NCI-H1105 treated with DMSO at 0.1 percent for 48 hours (cell line): ENCODE data around the gene FLT1.

Source experiments
- DNase-seq: peaks from one replicate; lab custom pipeline; 2025; lab: John Stamatoyannopoulos, UW

Gene FLT1

DNA sequence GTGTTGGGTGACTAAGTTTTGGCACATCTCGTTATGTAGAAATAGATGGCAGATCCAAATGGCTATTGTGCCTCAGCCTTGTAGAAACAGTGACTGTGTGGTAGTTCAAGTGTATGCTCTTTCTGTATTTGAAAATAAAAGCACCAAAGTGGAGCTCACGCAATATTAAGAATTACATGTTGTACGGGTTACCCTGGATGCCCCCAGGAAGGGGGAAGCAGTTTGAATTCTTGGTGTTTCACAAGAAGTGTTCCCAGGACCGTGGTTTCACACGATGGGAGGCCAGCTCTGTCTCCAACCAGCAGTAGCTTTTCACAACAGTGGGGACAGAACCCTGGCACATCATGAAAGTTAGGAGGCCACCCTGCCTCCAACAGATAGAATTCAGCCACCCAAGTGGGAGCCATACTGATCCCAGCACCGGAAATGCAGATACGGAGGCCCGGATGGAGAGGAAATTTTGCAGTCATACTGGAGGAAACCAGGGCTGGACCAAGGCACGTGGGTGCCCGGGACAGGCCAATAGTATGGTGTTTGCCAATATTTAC, 8.9 kb downstream of the FLT1 start:
- no peak for DNase-seq

DNA sequence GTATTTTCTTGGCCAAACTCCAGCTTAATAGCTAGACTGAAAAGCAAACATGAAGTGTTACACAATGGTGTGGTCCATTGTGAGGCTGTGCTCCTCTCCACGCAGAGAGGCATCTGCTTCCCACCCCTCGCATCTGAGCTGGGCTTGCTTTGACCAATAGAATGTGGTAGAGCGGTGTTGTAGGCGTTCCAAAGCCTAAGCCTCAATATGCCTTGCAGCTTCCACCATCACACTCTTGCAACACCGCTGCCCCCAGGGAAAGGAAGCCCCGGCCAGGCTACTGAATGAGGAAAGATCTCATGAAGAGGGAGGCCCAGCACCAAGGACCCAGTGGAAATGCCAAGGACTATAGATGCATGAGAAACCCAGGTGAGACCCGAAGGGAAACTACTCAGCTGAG, 9.4 kb downstream of the FLT1 start:
- no peak for DNase-seq

DNA sequence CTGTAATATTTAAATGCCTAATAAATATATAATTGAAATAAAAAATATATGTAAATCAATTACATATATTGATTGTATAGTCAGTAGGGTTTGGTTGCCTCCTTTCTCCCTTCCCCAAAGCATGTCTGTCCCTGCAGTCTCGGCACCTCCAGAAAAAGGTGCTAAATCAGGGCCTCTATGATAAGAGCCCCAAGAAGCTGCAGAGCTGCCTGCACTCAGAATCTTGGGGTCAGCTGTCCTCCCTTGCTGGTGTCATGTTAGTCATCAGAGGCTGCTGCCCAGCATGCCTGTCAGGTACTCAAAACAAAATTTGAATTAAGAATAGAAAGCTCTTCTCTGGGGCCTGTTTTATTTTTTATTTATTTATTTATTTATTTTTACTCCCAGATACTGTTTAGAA, 9.8 kb downstream of the FLT1 start:
- DNase-seq: no peak

DNA sequence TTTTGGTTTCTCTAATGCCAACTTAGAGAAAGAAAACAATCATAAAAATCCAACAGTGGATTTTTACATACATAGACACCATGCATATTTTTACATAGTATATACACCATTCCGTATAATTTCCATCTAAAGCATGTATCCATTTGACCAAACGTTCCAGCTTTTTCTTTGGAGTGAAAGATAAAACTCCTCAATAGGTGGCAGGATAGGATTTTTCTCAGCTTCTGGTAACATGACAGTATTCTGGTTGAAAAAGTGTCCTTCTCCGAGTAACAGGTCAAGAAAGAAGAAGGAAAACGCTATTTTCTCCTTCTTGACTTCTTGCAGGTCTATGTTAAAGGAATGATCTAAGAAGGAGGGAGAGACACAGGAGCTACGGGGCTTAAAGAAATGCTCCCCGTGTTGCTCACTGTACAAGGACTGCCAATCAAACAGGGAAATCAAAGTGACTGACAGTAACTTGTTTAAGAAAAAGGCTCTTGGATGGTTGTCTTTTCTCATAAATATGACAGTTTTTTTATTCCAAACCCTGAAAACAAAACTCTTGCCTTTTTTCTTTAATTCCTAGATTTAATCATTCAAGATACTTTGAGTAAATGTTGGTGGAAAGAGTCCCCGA, 11.5 kb downstream of the FLT1 start:
- DNase-seq: no peak

DNA sequence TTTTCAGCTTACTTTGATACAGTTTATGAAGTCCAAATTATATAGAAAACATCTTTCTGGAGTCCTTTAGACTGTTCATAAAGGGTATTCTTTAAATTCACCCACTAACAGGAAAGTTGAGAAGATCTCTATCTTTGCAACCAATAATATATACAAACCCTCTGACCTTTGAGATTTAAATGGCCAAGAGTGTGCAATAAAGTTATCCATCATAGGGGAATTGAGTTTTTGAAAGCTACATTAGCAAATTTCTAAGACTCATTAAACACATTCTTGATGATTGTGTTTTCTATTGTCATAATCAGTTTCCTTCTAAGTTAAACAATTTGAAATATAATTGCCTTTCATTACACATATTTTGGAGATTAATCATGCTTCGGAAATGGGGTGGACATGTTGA, 15.9 kb downstream of the FLT1 start:
- DNase-seq: no peak

DNA sequence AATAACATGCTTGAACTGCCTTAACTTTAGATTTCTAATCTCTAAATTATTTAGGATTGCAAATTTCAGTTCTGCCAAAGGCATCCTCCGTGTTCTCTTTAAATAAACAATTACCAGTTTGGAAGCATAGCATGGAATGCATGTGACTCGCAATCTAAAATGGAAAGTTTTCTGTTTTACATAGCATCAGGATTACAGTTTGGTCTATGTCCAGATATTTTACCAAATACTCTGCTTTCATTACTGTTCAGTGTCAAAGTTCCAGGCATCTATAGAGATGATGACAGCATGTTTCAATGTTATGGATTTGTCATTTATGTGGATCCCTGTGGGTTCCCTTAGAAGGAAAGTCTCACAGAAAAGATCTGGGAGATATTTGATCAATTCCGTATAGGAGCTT, 16.8 kb downstream of the FLT1 start:
- DNase-seq: no peak

DNA sequence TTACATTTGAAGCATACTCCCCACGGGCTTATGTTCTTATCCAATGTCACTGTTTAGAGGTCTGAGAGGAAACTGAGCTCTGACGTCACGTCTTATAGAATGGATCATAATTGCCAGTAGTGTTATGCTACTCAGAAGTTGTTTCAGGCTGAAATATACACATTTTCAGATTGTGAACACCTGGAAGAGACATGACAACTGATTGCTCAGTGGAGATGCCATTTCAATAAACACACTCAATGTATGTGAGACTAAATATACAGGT, 17.3 kb downstream of the FLT1 start:
- no peak for DNase-seq

DNA sequence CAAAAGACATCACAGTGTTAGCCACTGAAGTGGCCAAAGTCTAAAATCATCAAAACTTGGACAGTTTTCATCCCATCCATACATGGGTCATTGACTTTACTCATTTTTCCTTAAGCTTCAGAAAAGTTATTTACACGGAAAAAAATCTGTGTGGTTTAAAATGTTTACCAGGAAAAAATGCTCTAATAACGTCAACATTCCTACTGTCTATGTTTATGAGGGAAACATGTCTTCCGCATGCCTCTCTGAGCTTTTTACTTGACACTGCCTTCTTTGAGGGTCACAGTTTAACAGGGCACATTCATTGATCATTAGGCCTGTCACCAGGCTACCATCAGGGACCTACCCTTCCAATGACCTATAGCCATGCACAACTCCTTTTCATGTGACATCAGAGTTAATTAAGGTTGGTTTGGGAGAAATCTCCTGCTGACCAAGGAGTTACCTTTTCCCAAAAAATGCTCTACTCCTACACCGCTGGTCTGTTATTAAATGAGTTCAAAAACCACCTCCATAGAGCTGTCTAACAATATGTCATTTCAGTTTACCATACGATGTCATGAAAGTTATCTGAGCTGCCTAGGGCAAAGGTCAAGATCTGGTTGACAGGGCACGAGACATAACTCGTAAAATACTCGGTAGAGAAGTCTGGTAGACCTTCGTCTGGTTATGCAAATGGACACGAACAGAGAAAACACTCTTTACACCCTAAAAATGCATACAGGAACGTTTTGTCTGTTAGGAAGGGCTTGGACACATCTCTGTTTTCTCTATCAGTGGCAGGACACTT, 17.8 kb downstream of the FLT1 start:
- DNase-seq: no peak

DNA sequence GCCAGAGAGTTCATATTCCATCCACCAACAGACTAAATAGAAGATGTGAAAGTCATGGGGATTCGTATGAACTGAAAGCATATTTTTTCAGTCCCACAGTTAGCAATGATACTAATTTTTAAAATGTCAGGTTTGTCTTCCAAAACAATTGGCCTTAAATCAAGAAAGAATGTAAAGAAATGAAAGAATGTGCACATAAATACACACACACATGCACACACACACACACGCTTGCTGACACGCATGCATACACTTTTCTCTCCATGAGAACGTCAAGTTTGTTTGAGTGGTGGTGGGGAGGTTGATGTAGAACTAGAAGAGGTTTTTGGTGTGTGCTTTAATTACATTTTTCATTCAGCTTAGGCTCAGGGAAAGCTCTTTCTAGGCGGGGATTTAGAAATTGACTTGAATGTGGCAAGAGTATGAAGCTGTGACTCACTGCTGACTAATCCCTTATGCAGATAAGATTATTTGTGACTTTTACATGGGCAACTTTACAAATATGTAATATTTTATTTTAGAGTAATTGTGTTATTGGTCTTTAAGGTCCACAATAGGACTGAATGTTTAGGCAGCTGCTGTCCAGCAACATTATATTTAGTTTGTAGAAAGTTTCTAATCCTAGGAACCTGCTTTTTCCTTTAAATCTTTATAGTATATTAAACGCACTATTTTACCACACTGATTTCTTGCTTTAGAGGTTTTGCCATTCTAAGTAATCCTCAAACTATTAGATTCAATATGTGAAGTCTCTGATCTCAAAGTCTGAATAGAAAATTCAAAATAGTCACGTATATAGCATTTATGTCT, 18.8 kb downstream of the FLT1 start:
- DNase-seq: no peak

DNA sequence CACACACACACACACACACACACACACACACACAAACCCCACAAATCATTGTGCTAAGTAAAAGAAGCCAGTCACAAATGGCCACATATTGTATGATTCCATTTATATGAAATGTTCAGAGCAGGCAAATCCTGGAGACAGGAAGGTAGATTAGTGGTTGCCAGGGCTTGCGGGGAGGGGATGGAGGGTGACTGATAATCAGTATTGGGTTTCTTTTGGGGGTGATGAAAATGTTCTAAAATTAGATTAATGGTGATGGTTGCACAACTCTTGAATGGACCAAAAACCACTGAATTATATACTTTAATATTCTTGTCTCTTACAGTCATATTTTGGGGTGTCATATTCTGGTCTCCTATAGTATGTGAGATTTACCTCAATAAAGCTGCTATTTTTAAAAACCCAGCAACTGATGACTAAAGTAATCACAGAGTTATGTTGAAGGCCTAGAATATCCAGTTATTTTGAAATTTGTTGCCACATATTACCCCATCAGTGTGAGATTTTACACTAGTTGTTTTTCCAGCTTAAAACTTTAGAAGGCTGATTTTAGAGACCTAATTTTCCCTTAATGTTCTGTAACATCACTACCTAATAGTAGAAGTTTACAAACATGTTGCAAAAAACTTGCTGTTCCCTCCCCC, 20.3 kb downstream of the FLT1 start:
- no peak for DNase-seq

DNA sequence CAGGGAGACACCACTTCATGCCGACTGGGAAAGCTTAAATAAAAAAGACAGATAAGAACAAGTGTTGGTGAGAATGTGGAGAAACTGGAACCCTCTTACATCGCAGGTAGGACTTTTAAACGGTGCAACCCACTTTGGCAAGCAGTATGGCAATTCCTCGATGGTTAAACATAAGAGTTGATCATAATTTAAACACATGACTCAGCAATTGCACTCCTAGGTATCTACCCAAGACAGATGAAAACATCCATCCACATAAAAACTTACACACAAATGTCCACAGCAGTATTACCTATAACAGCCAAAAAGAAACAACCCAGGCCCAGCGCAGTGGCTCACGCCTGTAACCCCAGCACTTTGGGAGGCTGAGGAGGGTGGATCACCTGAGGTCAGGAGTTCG, 21.9 kb downstream of the FLT1 start:
- no peak for DNase-seq

DNA sequence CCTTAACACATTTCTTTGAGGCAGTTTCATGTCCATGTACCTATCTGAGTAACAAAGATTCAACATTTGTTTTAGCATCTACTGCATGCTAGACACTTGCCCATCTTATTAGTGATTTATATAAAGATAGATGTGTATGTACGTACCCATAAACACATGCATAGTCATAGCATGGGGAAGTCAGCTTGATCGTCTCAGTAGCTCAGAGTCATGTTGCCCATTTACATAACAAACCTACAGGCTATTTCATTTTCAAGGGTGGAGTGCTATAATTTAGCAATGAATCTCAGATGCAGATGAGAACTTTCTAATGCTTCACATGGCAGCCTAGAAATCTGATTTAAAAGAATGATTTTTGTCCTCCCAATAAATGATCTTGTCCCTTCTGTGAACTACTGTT, 23.5 kb downstream of the FLT1 start:
- no peak for DNase-seq

DNA sequence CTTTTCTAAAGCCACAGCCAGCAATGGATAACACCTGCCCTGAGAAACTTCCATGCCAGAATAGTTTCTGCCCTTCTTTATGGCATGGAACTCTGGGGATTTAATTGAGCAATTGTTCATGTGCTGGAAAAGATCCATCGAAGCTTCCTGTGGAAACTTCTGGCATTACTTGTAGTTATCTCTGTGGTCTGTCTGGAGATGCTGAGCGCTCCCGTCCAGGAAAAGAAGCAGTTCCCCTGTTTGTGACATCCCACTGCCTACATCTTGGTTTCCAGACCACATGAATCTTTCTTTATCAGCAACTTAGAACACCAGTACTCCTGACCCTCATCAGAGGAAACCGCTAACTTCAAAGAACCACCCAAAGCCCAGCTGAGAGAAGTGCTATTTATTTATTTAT, 24.6 kb downstream of the FLT1 start:
- no peak for DNase-seq

DNA sequence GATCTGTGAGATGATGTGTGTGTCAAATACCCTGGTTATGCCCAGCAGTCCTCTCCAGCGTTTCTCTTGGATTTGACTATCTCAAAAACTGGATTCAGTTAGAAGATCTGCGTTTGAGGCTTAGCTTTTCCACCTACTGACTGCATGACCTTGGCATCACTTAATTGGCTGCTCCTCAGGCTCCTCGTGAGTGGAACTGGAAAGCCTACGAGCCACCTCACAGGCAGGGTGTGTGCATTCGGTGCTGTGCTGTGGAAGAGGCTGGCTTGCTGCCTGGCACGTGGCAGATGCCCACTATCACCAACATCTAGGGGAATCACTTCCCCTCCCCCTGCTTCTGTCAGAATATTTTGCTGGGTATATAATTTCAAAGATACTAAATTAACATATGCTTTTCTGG, 25.6 kb downstream of the FLT1 start:
- no peak for DNase-seq

DNA sequence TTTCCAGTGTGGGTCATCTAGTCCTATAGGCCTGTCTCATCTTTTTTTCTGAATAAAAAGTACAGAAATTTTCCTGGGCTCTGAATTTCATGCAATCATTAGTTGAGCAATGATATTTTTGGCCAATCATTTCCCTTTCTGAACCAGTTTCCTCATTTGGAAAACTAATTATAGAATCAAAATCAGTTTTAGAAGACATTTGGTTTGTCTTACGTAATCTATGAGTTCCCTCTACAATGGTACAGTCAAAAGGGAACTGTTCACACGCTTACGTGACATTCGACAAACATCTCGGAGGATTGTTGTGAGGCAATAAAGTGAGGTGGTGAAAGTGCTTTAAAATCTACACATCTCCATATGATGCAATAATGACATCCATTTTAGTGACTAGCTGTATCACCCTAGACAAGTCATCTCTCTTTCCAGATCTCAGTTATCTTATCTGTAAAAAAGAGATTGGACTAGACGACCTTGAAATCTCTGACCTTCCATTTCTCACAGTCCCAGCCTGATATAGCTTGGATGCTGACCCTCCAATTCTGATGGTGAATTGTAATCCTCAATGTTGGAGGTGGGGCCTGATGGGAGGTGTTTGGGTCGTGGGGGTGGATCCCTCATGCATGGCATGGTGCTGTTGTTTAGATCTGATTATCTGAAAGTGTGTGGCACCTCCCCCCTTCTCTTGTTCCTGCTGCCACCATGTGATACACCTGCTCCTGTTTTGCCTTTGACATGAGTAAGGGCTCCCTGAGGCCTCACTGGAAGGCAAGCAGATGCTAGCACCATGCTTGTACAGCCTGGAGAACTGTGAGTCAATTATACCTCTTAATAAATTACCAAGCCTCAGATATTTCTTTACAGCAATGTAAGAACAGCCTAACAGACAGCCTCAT, 26.7 kb downstream of the FLT1 start:
- no peak for DNase-seq

DNA sequence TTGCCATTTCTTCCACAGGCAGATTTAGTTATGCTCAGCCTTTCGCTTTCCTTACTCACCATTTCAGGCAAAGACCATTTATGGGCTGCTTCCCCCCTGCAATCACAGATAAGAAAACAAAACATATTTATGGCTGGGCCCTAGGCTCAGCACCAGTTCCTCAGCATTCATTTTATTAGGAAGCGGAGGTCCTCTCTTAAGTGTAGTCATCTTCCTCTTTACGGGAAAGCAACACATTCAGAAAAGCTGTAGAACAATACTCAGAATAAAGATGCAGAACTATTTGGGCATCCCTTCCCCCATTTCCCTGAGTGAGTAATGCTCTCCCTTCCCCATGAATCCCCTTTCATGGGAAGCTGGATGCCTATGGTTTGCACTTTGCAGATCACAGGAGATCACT, 27.9 kb downstream of the FLT1 start:
- no peak for DNase-seq

DNA sequence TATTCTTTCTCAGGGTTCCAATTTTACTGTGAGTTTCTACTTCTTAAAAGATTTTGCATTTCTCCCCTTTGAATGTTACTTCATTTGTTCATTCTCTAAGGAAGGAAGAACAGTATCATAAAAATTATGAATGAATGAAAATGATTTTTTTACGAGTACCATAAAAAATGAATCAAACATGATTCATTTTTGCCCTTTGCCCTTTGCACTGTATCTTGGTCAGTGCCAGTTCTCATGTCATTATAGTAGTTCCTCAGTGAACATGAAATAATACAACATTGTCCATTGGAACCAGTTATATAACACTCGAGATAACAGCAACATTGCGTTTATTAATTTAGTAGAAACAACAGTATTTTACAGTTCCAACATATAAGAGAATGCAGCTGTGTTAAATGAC, 28.8 kb downstream of the FLT1 start:
- no peak for DNase-seq

DNA sequence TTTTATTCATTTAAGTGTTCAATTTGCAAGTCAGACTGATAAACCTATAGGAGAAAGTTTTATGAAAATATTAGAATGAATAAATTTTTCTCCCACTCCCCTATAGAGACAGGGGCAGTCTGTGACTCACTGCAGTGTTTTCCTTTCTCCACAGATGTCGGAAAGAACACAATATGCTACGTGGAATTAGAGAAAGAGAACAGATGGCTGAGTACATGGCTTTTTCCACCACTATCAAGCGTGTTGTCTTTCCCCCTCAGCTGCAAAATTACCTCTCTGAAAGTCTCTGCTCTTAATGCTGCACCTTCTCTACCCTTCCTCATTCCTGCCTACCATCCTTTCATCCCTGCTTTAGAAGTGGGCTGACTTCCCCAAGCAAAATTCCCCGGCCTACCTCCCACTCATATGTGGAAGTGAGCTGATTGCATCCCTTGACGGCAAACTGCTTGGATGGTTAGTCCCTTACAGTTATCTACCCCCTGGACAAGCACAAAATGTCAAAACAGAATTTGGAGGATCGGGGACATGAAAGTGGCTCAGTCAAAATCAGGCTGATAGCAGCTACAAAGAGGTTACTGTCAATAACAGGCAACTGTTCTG, 30.0 kb downstream of the FLT1 start:
- no peak for DNase-seq

DNA sequence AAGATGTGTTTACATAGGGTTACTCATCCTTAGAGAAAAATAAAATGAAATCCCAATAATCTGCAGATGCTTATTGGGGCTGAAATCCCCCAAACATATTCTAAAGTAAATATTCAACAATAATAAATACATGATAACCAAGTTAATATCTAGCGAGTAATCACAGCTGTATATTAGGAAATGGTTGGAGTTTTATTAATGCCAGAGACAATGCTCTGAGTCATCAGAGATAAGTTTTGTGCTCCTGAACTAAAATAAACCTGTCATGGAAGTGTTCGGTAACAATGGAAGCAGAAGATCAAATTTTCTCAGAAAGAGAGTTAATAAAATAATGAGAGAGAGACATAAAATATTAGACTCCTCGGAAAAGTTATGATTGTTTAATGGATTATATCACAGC, 31.4 kb downstream of the FLT1 start:
- no peak for DNase-seq

DNA sequence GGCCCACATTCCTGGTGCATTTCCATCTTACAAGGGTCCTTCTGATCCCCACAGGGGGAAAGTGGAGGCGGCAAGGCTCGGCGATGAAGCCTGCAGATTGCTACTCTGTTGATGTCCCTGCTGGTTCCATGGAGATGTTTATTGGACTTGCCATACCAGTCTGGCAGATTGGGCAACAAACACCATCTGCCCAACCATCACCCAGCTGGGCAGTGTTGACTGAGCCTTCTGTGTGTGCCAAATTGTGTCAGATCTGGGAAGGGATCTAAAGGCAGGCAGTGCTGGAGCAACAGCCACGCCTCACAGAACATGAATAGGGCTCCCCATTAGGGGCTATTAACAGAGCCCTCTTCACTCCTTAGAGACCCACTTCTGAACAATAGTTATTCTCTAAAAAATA, 35.0 kb downstream of the FLT1 start:
- DNase-seq: no peak

DNA sequence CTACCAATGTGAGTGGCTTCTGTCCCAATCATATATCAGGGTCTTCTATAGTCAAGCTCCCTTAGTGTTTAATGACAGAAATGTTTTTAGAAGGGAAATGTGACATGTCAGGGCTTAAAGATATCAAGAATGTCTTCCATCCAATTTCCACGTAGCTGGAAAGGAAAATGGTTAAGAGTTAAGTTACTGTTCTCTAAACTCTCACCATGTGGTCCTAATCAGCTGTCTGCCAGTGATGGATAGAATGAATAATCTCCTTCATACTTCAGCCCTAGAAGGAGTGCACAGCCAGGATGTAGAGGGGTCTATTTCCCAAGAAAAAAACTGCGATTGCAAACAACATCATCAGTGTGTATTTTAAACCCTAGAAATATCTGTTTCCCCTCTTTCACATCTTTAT, 36.3 kb downstream of the FLT1 start:
- no peak for DNase-seq
